Myocyte (in vitro differentiated cells): ENCODE measurements around the gene CXCR1. TPM values are rescaled to one million over a fixed set of nuclear protein-coding genes. Genes with fewer than 3 reads are reported as not detected.

ENCODE experiments used
- total RNA-seq: library from RNA; depleted of rRNA; stranded (reverse); fragments of >200 nt; gene quantifications from 2 replicates; pipeline ENCODE4 v1.2.3, GENCODE V29; 2014

The CXCR1 gene
- total RNA-seq, 1 donor from 2014 or later: not detected

Other genes starting within 250 kb of the CXCR1 start
- 106 TPM in 2 replicates for gene TNS1, start 164.0 kb downstream of the CXCR1 start, total RNA-seq
- gene RUFY4, start 97.7 kb downstream of the CXCR1 start, total RNA-seq: 0.08 TPM in 1 of 2 replicates, not detected in the other
- not detected in 2 replicates for gene CXCR2, start 40.9 kb downstream of the CXCR1 start, total RNA-seq
- gene ARPC2, start 50.2 kb upstream of the CXCR1 start, total RNA-seq: 237 and 270 TPM in 2 replicates
- 0.57 and 1.1 TPM in 2 replicates for gene GPBAR1, start 94.1 kb upstream of the CXCR1 start, total RNA-seq
- gene AAMP, start 103.2 kb upstream of the CXCR1 start, total RNA-seq: 173 and 198 TPM in 2 replicates
- gene PNKD, start 103.6 kb upstream of the CXCR1 start, total RNA-seq: 30.6 and 37.8 TPM in 2 replicates
- gene TMBIM1, start 125.5 kb upstream of the CXCR1 start, total RNA-seq: 198 and 212 TPM in 2 replicates
- not detected in 2 replicates for gene CATIP, start 189.9 kb upstream of the CXCR1 start, total RNA-seq
- gene SLC11A1, start 215.3 kb upstream of the CXCR1 start, total RNA-seq: 0.03 and 0.36 TPM in 2 replicates
- gene CTDSP1, start 232.9 kb upstream of the CXCR1 start, total RNA-seq: 45.3 and 48.9 TPM in 2 replicates